SK-N-SH treated with all-trans-retinoic acid at 6 μM for 48 hours (cell line): Measurements from ENCODE around the gene RAD51AP1.

Experiments used
- BACH2 ChIP-seq: fragments of 250-450 bp; sonication (Bioruptor Pico); IDR thresholded peaks from 2 replicates; pipeline ENCODE4 v1.9.0; 2021; ENCODE audit warnings: mild to moderate bottlenecking, borderline replicate concordance
- CREB5 ChIP-seq: fragments of 250-450 bp; sonication (Bioruptor Pico); IDR thresholded peaks from 2 replicates; pipeline ENCODE4 v1.5.1; 2020; ENCODE audit warnings: low read depth, mild to moderate bottlenecking, moderate library complexity
- GLIS3 ChIP-seq: fragments of 250-450 bp; sonication (Bioruptor Pico); IDR thresholded peaks from 2 replicates; pipeline ENCODE4 v1.5.0; 2020; ENCODE audit warnings: mild to moderate bottlenecking, moderate library complexity
- ZC3H10 ChIP-seq: fragments of 250-450 bp; sonication (Bioruptor Pico); IDR thresholded peaks from 2 replicates; pipeline ENCODE4 v1.5.1; 2021; ENCODE audit warnings: mild to moderate bottlenecking, moderate library complexity
- ZFP30 ChIP-seq: fragments of 450-650 bp; formaldehyde crosslinking; IDR thresholded peaks from 2 replicates; pipeline ENCODE4 v1.5.0; 2022; ENCODE audit warnings: mild to moderate bottlenecking, moderate library complexity

- TF ChIP-seq ZFP30 (no peak), BACH2 (CRISPR knock-in tag) (no peak), GLIS3 (CRISPR knock-in tag) (no peak), ZC3H10 (CRISPR knock-in tag) (no peak), CREB5 (CRISPR knock-in tag) (no peak)
Measured at GRCh38 chr12:4595881-4596280, 57.2 kb downstream of the RAD51AP1 start.
